Small intestine (tissue), 7 donors: ENCODE measurements around the gene ROR1. TPM values are rescaled to one million over a fixed set of nuclear protein-coding genes. Genes with fewer than 3 reads are reported as not detected.

Experiments used
- DNase-seq, 2 donors: peaks; one replicate each; pipeline versions ENCODE4 v3.0.0 to v3.0.0-alpha.2; 2013
- FAIRE-seq: peaks from 2 replicates; lab custom pipeline; 2012; peaks lifted over from hg19 to GRCh38; lab: Jason Lieb, UNC
- H3K27ac ChIP-seq, 3 donors: one replicate each; pipeline ENCODE4 v1.5.1; 2013; ENCODE audit warnings: low read length in 2 of 3, mild to moderate bottlenecking in 2 of 3, control low read depth in 1 of 3, inconsistent platforms in 1 of 3, low read depth in 1 of 3, moderate library complexity in 1 of 3
- H3K27me3 ChIP-seq, 3 donors: one replicate each; pipeline ENCODE4 v1.6.1; 2013; ENCODE audit warnings: low read length in 3 of 3, inconsistent platforms in 1 of 3; ENCODE audit not compliant: control insufficient read depth in 3 of 3, insufficient read depth in 3 of 3
- H3K36me3 ChIP-seq, 3 donors: one replicate each; pipeline ENCODE4 v1.6.1; 2013; ENCODE audit warnings: low read length in 3 of 3, inconsistent platforms in 1 of 3, low read depth in 1 of 3, mild to moderate bottlenecking in 1 of 3, moderate library complexity in 1 of 3; ENCODE audit not compliant: control insufficient read depth in 3 of 3, insufficient read depth in 2 of 3
- H3K4me1 ChIP-seq, 3 donors: one replicate each; pipeline ENCODE4 v1.6.1; 2013; ENCODE audit warnings: low read length in 2 of 3, inconsistent platforms in 1 of 3, low read depth in 1 of 3, mild to moderate bottlenecking in 1 of 3, moderate library complexity in 1 of 3; ENCODE audit not compliant: control insufficient read depth in 3 of 3, insufficient read depth in 2 of 3
- H3K4me3 ChIP-seq, 3 donors: one replicate each; pipeline ENCODE4 v1.5.1; 2013; ENCODE audit warnings: low read length in 3 of 3, control low read depth in 1 of 3, inconsistent platforms in 1 of 3, low read depth in 1 of 3, mild to moderate bottlenecking in 1 of 3, moderate library complexity in 1 of 3
- H3K9me3 ChIP-seq, 2 donors: one replicate each; pipeline ENCODE4 v1.6.1; 2013; ENCODE audit warnings: low read depth in 1 of 2, low read length in 1 of 2; ENCODE audit not compliant: control insufficient read depth in 2 of 2, insufficient read depth in 1 of 2
- WGBS, 3 donors: extraction: QIAGEN DNeasy Blood & Tissue Kit; methylation state at CpG; one replicate each; pipeline ENCODE4 v1.1.7; 2013; 5-methylcytosine and 5-hydroxymethylcytosine counted together
- polyA plus RNA-seq, 4 donors: library from polyadenylated mRNA; stranded (reverse) in 3 of 4; unstranded in 1 of 4; fragments of 200-250 nt in 3 of 4; fragments of 120-200 nt in 1 of 4; gene quantifications; one replicate each; pipeline versions ENCODE4 v1.2.1 to v1.2.3, GENCODE V29; 2013
- donor health status: healthy with polysubstance abuse.
- donor health status: control.
- donor health status: control.
- donor health status: Bipolar disorder and iron deficiency.
- donor health status: healthy.

The ROR1 gene
- polyA plus RNA-seq, 4 donors = 0.22 to 3.6 (median 3.2) TPM; not detected in 1

DNA sequence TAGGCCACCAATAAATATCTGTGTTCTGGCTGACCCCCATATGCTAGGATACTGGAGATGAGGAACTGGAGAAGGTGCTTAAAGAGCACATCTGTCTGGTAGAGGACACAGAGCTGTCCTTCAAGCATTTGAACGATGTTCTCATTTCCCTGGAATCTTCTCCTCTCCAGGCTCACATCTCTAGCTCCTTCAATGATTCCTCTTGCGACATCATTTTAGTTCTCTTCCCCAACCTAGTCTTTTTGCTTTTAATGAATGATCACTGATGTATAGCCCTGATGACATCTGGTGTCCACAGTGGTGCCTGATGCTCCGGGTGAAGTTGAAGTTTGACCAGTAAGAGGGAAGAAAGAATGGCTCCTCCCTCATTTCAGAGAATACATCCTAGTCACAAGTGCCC lies 348.8 kb downstream of the ROR1 start:
- WGBS, 3 donors = 90 to 97% (median 95%) methylated on average over 3 of the region's 3 CpGs
- Histone ChIP-seq H3K4me1 (no peaks in the 10 kb centered on the region), H3K9me3 (no peaks in the 10 kb centered on the region), H3K27me3 (no peaks in the 10 kb centered on the region), H3K4me3 (no peak overlapping the region), H3K36me3 (no peaks in the 10 kb centered on the region), H3K27ac (no peak overlapping the region)
- DNase-seq (no peak), FAIRE-seq (no peak)

DNA sequence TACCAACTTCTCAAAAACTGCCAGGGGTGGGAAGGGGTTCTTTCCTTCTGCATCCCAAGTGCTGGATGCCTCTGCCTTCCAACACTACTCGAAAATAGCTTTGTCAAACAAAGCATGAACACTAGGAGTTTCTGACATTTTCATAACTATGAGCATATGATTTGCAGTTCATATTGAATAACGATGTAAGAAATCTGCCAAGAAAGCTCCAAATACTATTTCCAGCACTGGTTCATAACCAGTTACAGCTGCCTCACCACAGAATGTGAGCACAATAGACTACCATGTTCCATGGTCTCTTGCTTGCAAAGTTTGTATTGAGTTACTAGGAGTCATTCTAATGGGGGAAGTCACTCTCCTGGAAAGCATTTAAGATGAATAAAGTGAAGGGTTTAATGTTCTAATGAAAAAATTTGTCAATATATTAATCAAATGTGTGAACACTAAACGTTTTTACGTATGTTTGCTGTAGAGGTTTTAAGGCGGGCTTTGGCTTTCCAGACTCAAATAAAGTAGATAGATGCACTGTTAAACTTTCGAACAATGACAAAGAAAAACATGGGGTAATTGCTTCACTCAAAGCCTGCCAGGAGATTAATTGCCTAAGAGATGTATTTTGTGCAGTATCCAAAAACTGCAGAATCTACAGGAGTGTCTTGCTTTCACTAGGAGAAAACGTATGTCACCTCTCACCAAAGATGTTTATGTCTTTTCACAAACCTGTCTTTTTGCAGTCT lies 351.1 kb downstream of the ROR1 start:
- Histone ChIP-seq H3K4me3 (no peak overlapping the region), H3K27ac (no peak overlapping the region), H3K9me3 (no peaks in the 10 kb centered on the region), H3K36me3 (no peaks in the 10 kb centered on the region), H3K27me3 (no peaks in the 10 kb centered on the region), H3K4me1 (no peaks in the 10 kb centered on the region)
- no peak for FAIRE-seq
- 78 to 87% (median 84%) methylated on average over 7 of the region's 7 CpGs for WGBS, 3 donors
- DNase-seq = no peak

DNA sequence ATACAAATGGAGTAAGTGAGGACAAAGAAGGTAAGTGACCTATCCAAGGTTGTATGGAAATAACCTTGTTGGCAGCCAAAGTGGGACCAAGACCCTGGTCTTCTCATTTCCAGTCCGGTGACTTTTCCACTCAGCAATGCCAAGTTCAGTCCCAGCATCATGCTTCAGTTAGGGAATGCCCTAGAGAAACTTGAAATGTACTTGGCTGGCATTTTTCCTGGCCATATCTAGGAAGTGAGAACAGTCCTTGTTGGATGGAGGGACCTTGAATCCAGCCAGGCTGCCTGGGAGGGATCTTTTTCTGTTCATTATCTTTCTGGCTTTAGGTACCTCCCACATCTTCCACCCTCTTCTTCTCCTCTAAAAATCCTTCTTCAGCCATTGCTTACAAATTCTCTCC lies 352.8 kb downstream of the ROR1 start:
- Histone ChIP-seq H3K27ac (no peak overlapping the region), H3K9me3 (no peaks in the 10 kb centered on the region), H3K4me3 (no peak overlapping the region), H3K27me3 (no peaks in the 10 kb centered on the region), H3K4me1 (no peaks in the 10 kb centered on the region), H3K36me3 (no peaks in the 10 kb centered on the region)
- 75 to 93% (median 90%) methylated on average over 1 of the region's 1 CpG for WGBS, 3 donors
- no peak for DNase-seq
- no peak for FAIRE-seq

DNA sequence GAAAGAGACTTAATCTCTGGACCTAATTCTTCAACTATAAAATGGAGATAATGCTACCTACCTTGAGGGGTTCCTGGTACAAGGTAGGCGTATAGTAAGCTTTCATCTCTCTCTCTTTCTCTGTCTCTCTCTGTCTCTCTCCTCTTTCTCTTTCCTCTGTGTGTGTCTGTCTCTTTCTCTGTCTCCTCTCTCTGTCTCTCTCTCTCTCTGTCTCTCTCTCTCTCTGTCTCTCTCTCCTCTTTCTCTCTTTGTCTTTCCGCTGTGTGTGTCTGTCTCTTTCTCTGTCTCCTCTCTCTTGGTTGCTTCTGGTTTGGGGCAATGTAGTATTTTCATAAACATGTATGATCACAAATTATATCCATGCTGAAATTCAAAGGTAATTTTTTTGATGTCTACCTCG lies 353.5 kb downstream of the ROR1 start:
- WGBS, 3 donors = 59 to 63% (median 60%) methylated on average over 3 of the region's 3 CpGs
- H3K4me1 ChIP-seq = no peaks in the 10 kb centered on the region
- H3K4me3 ChIP-seq = no peak overlapping the region
- no peaks in the 10 kb centered on the region for H3K36me3 ChIP-seq
- H3K27me3 ChIP-seq = no peaks in the 10 kb centered on the region
- H3K9me3 ChIP-seq = no peaks in the 10 kb centered on the region
- FAIRE-seq (no peak), DNase-seq (no peak)
- no peak overlapping the region for H3K27ac ChIP-seq

DNA sequence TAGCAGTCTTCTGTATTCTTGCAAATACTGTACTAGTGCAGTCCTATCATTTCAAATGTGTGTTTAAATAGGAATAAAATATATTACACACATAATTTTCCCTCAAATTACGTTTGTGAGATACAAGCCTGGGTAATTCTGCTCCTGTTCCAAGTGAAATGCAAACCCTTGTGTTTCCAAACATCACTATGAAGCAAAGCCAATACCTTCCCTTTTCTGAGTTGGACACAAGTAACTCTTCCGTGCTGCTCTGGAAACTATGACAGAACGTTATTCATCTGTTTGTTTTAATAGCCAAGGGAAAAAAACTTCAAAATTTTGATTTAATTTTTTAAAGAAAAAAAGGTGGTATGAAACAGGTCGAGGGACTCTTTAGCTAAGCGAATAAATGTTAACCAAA lies 355.9 kb downstream of the ROR1 start:
- H3K9me3 ChIP-seq = no peaks in the 10 kb centered on the region
- DNase-seq = no peak
- H3K4me1 ChIP-seq = no peaks in the 10 kb centered on the region
- FAIRE-seq = no peak
- 75 to 88% (median 78%) methylated on average over 5 of the region's 5 CpGs for WGBS, 3 donors
- H3K27ac ChIP-seq = no peak overlapping the region
- no peak overlapping the region for H3K4me3 ChIP-seq
- no peaks in the 10 kb centered on the region for H3K36me3 ChIP-seq
- no peaks in the 10 kb centered on the region for H3K27me3 ChIP-seq

DNA sequence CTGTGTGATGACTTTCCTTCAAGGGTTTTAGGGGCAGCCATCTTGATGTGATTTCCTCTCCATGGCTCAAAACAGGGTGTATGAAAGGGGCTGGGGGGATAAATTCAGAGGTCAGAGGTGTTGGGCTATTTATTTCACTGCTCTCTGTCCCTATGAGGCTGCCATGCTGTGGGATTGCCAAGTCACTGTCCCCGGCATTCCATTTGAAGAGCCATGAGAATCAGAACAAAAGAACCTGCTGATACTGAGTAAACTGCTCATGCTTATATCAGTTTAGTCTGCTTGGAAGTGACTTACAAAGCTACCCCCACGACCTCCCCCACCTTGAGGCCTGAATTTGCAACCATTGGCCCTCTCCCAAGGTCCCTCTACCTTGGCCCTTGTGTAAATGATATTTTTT lies 357.3 kb downstream of the ROR1 start:
- FAIRE-seq = no peak

DNA sequence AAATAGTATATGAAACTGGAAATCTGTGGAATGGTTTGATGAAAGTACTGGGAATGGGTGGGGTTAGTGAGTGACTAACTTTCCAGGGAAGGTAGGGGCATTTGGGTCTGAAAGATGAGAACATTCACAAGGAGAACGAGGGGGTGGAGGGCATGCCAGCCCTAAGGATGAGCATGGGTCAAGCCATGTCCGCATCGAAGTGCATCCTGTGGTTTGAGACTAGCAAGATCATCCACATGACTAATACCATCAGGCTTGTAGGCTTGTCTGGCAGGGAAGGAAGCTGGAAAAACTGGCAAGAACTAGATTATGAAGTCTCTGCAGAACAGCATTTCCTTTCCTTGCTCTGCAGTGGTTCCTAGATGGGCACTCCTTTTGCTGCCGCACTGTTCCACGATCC lies 359.2 kb downstream of the ROR1 start:
- no peaks in the 10 kb centered on the region for H3K36me3 ChIP-seq
- no peaks in the 10 kb centered on the region for H3K4me1 ChIP-seq
- H3K9me3 ChIP-seq = no peaks in the 10 kb centered on the region
- H3K4me3 ChIP-seq = no peak overlapping the region
- 89 to 93% (median 89%) methylated on average over 5 of the region's 5 CpGs for WGBS, 3 donors
- H3K27ac ChIP-seq = no peak overlapping the region
- H3K27me3 ChIP-seq = no peaks in the 10 kb centered on the region
- no peak for DNase-seq
- no peak for FAIRE-seq

More for the DNA sequence above, 357.3 kb downstream of the ROR1 start:
- Histone ChIP-seq H3K4me3 (no peak overlapping the region), H3K27ac (no peak overlapping the region), H3K36me3 (no peaks in the 10 kb centered on the region), H3K4me1 (no peaks in the 10 kb centered on the region), H3K9me3 (no peaks in the 10 kb centered on the region), H3K27me3 (no peaks in the 10 kb centered on the region)
- 78 to 79% (median 79%) methylated on average over 2 of the region's 2 CpGs for WGBS, 3 donors
- DNase-seq = no peak

DNA sequence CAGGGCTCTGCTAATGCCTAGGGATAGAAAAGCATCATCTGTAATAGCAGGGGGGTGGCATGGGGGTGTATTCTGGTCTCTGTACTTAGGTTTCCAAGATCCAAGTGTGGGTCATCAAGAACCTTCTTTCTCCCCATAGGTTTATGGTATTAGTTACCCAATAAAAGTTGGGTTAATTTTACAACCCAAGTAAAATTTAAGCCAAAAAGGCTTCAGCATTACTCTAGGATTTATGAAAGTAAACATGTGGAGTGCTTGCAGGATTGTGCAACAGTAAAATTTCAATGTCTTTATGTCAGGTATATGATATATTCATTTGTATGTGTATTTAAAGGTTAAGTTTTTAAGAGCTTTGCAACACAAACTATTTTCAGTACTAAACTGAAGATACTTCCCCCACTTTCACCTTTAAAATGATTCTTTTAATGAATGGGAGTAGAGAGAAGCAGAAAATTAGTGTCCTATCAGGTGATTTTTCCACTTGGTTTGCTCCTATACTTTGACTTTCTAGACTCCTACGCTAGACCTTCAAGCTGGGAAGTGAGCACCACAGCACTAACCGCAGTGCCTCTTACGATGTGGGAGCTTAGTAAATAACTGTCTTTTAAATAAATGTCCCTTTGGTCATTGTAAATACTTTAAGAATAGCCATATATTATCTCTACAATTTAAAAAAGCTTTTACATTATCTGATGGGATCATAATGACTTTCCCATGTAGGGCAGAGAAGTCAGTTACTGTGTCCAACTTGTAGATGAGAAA lies 361.8 kb downstream of the ROR1 start:
- DNase-seq (no peak), FAIRE-seq (no peak)
- Histone ChIP-seq H3K4me1 (no peaks in the 10 kb centered on the region), H3K9me3 (no peaks in the 10 kb centered on the region), H3K27ac (no peak overlapping the region), H3K4me3 (no peak overlapping the region), H3K27me3 (no peaks in the 10 kb centered on the region), H3K36me3 (peaks cover 0 to 5% (median 0%) of the 10 kb centered on the region in 3 donors)
- 91 to 94% (median 93%) methylated on average over 3 of the region's 3 CpGs for WGBS, 3 donors
